Vagina (tissue), 2 donors: ENCODE data around the gene STARD3.

Source experiments
- CTCF ChIP-seq, 3 experiments: fragments of 450-650 bp in 2 of 3; fragments of 200-600 bp in 1 of 3; sonication (generic) in 1 of 3; IDR thresholded peaks; one replicate each; pipeline ENCODE4 v1.5.1; 2017 to 2019; ENCODE audit warnings: antibody characterized with exemption in 3 of 3, mild to moderate bottlenecking in 2 of 3, moderate library complexity in 2 of 3
- POLR2A ChIP-seq, 2 donors: fragments of 450-650 bp; IDR thresholded peaks; one replicate each; pipeline ENCODE4 v1.6.1; 2017; ENCODE audit warnings: antibody characterized with exemption in 2 of 2, mild to moderate bottlenecking in 2 of 2, moderate library complexity in 2 of 2
- POLR2AphosphoS5 ChIP-seq, 2 donors: sonication (generic); formaldehyde crosslinking; IDR thresholded peaks; one replicate each; pipeline ENCODE4 v1.9.0; 2017; ENCODE audit warnings: antibody characterized with exemption in 2 of 2, mild to moderate bottlenecking in 2 of 2, low read depth in 1 of 2; ENCODE audit not compliant: insufficient read depth in 1 of 2

DNA sequence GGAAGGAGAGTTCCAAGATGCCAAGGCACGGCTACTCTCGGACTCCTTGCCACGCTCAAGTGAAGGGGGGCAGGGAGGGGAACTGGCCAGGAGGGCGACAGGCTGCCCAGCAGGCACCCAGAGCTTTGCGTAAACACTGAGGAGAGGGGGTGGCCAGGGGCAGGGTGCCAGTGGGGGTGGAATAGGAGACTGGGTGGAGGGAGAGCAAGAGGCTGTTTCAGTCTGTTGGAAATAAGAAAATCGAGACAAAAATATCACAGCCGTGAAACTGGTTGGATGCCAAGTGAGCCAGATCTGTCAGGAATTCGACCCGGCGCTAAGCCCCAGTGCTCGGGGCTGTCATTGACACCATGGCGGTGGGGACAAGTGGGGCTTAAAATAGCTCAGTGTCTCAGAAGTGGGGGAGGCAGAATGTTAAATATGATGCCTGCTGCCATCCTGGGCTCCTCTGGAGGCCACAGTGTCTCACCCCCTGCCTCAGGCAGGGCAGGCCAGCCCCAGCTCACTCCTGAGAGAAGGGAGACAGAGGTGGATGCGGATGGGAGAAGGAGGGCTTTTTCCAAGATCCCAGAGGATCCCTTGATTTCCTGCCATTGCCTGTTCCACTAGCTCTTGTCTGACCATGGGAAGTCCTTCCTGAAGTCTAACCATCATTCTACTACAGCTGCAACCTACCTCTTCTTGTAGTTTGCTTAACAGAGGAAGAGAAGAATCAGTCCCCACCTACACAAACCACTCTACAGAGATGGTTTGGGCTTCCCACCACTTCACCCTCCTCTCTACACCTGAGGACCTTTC is 40.8 kb downstream of the STARD3 start:
- no peak for TF ChIP-seq CTCF (IDR thresholded peaks at IDR 0.05)
- TF ChIP-seq POLR2A (IDR thresholded peaks at IDR 0.05), result no peak
- TF ChIP-seq POLR2AphosphoS5 (IDR thresholded peaks at IDR 0.05; ENCODE audit: insufficient read depth in 1 of 2, low read depth in 1 of 2), result no peak
